NCI-H1092 treated with DMSO at 0.1 percent for 48 hours (cell line): ENCODE data around the gene KRT7.

Experiments used
- DNase-seq: peaks from one replicate; lab custom pipeline; 2025; lab: John Stamatoyannopoulos, UW

KRT7 gene

DNA sequence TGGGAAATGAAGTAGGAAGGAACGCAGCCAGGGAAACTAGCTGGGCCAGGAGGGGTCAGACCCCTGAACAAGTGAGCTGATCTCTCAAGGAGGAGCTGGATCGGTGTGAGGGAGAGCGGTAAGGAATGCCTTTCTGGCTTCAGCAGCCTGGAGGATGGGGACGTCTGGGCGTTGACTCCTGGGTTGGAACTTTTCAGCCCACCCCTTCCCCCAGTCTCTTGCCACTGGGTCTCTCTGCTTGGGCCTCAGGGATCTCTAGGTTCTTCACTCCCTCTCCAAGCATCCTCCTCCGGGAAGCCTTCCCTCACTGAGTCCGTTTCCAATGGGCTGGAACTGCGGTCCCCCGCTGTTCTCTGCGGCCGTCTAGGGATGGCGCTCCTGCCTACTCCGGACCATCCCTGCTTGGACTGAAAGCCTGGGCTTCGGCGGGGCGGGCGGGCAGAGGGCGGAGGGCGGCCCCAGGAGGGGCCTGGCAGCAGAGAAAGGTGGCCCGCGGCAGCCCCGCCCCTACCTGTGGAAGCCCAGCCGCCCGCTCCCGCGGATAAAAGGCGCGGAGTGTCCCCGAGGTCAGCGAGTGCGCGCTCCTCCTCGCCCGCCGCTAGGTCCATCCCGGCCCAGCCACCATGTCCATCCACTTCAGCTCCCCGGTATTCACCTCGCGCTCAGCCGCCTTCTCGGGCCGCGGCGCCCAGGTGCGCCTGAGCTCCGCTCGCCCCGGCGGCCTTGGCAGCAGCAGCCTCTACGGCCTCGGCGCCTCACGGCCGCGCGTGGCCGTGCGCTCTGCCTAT, at the start of gene KRT7:
Gene KRT7 (plus strand): TSS at position 570 of the 788 bp plus-strand sequence. CDS start 54 bp downstream, at position 624.
- no peak for DNase-seq

DNA sequence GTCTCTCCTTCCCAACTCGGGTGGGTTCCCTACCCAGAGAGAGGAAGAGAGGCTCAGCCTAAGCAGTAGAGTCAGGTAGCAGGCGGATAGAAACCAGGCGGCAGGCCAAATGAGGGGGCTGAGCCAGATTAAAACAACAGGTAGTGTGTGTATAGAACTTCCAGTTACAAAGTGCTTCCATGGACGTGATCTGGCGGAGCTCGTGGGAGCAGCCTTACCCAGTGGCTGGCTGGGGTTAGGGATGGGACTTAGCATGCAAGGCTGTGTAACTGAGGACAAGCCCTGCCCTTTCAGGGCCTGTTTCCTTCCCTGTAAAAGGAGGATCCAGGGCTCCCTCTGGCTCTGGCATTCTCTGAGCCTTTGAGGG, 49.5 kb upstream of the KRT7 start:
- no peak for DNase-seq

DNA sequence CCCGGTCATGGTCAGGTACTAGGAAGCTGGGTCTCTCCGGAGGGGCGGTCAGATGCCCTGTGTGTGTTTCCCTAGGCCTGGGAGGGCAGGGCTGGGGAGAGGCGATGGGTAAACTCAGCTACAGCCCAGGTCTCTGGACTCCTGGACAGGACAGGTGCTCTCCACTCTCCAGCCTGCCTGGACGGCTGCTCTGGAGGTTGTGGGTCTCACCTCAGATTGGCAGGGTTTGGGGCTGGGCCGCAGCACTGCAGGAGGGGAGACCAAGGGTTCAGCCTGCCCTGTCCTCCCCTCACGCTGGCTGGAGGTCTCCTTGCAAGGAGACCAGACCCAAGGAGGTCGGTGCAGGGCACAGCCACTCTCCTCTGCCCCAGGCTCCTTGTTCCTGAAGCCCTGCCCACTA, 49.1 kb upstream of the KRT7 start:
- no peak for DNase-seq

DNA sequence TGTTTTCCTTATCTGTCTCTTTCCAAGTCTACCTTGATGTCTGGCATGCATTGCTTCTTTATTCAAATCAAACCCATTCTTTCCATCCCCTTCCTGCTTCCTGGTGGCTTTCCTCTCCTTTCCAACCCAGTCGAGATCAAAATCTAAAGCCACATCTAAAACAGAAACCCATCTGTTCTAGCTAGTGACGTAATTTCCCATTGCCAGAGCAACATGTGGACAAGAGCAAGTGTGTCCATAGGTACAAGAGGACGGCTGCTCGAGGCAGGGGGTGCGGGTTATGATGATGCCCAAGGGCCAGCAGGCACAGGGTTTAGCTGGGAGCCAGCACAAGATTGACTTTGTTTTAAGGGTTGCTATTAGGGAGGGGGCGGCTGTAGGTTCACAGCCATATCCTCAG, 48.2 kb upstream of the KRT7 start:
- DNase-seq, result no peak

DNA sequence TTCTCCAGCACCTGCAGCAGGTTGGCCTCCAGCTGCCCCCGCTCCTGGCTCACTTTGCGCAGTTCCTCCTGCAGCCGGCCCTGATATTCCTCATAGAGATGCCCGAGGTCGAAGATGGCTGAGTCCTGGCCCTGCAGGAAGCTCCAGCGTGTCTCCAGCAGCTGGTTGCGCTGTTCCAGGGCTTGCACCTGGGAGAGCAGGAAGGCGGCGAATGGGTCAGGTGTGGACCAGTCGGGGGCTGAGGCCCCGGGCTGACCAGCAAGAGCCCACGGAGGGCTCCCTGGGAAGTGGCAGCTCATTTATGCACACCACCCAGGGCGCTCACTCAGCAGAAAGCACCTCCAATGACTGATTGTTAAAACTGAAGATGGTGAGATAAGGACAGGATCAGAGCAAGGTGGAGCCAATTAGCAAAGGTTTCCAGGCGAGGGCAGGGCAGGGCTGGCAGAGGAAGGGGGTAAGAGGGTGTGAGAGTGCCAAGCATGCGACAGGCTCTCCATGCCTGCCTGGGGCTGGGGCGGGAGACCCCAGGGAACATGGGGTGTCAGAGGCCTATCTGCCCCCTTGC, 47.6 kb upstream of the KRT7 start:
- no peak for DNase-seq

DNA sequence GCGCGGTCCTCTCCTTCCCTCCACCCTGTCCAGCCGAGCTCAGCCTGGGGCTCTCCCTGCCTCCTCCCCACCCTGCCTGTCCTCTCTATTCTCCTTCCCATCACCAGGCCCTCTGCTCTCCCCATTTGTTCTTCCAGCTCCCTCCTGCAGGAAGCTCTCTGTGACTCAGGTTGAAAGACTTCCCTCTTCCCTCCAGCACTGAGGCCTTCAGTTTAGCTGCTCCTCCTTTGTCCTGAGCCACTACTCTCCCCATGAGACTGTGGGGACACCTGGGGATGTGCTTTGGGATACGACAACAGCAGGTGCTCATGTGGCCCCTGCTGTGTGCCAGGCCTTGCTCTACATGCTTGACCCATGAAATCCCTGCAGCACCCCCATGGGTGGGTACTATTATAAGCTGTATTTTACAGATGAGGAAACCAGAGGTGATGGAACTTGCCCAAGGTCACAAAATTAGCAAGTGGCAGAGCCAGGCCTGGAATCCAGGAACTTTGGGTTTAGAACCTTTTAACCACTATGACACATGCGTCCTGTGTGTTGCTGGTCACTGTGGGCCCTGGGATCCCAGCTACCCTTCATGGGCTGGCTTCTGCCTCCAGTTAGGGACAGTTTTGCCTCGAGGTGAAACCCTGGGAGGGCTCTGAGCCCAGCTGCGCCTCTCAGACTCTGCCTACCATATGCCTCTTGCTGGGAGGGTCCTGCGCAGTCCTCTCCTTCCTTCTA, 46.8 kb upstream of the KRT7 start:
- DNase-seq, result no peak

DNA sequence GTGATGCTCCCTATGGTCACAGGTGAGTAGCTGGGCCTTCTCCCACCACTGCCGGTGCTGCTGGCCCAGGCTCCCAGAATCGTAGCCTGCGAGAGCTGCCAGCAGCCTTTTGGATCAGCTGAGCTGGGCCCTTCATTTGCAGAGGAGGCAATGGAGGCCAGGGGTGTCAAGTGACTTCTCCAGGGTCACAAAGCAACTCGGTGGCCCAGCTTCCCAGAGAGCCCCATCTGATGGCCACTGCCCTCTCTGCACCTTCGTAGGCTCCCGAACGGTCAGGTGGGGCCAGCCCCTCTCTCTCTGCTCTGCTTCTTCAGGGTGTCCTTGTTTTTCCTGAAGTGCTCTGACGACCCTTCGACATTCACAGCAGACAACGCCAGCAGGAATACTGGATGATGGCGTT, 45.8 kb upstream of the KRT7 start:
- DNase-seq, result no peak

DNA sequence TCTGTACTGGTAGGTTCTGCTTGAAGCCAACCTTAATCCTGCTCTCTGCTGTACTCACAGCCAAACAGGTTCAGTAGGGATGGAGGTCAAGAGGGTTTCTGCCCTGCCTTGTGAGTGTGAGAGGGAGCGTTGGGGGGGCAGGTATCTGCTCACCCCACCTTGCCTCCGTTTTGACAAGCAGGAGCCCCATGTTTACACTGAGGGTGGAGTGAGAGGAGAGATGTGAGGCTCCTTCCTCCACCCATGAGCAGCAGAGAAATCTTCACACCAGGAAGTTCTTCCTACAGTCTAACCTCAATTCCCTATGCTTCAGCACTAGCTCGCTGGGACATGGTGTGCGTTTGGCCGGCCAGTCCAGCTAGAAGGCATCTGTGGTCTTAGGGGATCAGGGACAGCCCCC, 45.4 kb upstream of the KRT7 start:
- DNase-seq, result no peak

DNA sequence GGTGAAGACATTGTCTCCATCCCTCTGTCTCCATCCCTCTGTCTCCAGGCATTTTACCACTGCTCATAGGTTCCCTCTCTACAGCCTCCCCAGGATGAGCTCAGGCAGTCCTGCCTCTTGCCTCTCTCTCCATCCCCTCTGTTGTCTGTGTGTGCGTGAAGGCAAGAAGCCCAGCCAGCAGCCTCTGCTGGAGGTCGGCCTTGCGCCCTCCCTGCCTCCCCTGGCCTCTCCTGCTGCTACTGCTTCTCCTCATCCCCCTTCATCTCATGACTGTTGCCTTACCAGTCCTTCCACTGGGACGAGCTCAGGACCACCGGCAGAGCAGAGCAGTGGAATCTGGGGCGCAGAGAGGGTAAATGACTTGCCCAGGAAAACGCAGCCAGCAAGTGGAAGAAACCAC, 44.4 kb upstream of the KRT7 start:
- no peak for DNase-seq

DNA sequence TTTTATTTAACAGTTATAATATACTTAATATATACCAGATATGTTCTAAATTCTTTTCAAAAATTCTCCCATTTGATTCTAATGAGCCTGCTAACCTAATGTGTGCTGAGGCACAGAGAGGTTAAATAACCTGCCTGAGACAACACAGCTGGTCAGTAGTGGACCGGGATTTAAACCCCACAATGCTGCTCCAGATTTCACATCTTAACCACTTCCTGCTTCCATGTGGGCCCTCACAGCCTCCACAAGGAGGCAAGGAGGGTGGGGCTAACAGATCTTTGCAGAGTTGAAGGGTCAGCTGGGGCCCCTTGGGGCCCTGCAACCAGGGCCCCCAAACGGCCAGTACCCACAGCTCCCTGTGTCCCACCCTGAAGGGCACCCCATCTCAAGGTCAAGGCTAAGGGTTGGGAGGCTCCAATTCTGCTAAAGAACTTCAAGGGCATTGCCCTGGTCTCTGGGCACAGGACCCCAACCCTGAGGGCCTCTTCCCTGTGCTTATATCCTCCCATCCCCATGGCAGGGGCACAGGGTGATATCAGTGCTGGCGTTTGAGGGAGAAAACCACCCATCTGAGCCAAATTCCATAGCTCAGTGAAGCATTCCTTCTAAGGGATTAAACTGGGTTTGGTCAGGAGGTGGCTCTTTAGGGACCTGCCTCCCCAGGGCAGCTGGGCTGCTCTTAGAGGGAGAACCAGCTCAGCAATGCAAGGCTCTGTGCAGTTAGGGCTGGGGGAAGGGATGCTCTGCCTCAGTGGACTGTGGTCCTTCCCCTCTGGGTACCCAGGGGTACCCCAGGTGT, 43.5 kb upstream of the KRT7 start:
- no peak for DNase-seq

DNA sequence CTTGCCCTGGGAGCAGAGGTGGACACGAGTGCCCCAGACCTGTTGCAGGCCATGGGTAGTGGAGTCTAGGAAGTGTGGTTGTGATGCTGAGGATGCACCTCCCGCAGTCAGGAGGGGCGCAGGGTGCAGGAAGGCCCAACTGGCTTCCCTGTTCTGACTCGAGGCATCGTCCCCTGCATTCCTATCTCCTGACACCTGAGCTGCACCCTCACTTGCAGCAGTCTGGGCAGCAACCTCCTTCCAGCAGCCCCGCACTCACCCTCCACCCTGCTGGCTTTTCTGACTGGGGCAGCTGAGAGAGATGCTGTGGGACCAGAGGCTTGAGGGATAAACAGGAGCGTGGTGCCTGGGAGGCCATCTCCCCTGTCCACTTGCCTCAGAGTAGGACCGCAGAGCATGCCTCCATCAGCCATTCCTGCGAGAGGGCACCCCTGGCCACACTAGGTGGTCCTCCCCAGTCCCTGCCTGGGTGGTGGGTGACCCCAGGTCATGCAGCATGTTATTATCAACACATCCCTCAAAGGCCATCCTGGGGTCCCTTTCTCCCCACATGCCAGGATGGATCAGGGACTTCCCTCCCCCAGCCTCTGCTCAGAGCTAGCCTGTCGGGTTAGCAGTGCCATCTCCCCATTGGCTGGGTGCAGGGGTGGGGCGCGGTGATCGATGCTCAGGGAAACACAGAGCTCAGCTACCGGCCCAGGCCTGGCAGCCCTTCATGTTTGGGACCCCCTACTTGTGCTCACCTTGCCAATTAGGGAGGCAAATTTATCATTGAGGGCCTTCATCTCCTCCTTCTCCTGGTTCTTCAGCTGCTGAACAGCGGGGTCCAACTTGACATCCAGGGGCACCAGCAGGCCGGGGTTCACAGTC, 41.9 kb upstream of the KRT7 start:
- no peak for DNase-seq

DNA sequence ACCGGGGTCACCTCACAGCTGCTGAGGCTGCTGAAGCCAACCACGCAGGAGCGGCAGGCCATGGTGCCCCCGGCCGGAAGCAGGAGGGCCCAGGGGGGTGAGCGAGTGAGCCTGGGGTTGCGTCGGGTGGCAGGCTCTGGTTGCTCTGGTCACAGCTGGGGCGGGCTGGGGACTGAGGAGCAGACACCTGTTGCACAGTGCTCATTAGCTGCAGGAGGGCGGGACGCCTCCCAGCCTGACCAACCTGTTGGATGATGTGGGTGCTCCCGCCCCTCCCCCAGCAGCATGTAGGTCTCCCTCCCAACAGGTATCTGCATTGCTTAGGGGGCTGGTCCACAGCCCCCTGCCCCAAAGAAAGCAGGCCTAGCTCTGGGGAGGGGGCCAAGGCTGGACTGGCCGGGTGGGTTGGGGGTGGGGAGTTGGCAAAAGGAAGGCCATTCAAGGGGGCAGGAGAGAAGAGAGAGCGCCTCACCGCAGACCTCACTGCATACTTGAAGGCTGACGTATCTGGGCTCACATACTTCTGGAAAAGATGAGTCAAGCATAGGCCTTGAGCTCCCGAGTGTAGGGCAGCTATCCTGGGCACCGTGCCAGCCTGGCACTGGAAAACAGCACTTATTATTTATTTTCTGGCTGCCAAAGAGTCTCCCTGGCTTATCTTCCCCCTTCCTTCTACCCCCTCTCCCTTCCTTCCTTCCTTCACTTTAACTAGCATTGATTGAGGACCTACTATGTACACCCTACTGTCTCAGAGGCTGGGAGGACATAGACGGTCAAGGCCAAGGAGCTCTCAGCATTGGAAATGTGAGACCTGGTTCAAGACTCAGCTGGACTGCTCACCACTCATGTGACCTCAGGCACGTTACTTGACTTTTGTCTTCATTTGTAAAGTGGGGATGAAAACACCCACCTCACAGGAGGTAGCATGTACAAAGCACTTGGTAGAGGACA, 40.9 kb upstream of the KRT7 start, which contains the start of gene KRT80:
Gene KRT80 (minus strand): TSS at position 174 of the 951 bp plus-strand sequence. CDS start 112 bp downstream, at position 62.
- peak; percentile 38 for DNase-seq

DNA sequence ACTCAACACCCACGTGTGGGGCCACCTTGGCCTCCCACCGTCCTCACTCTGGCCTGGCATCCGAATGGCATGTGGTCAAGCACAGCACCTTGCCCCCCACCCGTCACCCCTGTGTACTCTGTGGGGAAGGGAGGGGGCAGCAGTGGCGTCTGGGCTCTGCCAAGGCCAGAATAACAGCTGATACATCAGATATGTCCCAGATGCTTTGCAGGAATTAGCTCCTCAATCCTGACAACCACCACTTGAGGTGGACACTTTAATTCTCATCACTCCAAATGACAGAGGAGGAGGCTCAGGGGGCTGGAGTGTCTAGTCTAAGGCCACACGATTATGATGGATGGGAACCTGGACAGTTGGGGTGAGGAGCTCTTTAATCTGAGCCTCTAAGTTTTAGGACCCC, 39.5 kb upstream of the KRT7 start:
- DNase-seq, result no peak

DNA sequence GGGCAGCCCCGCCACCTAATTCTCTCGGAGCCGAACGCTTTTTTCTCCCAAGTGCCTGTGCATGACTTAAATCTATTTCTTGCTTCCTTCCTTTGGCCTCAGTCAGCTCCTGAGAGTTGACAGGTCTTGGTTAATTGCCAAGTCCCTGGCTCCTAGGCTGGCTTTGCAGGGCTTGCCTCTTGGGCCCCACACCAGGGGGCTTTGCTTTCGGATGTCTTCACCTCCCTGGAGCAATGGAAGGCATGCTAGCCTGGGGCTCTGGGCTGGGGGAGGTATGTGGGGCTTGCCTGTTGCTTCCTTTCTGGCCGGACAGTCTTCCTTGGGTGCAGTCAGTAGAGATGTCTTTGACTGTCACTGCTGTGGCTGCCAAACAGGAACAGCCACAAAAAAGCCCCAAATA, 39.1 kb upstream of the KRT7 start:
- no peak for DNase-seq

DNA sequence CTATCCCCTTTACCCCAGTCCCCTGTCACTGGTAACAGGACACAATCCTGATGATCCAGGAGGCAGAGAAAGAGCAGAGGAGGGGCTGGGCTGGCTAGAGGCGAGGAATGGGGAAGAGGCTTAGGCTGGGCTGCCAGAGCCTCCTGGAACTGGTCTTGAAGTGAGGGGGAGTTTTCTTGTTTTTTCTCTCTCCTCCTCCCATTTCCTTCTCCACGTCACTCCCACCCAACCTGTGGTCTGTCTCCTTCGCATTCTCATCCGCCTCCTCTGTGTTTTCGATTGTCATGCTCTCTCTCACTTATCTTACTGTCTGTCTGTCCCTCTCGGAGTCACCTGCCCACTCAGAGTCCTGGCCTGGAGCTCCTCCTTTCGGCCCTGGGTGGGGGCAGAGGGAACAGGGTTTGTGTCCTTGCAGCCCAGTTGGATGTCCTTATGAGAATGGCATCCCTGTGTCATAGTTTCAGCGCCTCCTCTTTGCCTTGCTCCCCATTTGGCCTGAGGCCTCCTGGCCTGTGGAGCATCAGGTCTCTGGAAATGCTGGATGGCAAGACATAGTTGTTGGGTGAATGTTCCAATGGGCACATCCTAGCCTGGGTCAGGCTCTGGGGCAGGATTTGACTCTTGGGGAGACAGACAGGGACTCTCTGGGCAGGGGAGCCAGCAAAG, 37.8 kb upstream of the KRT7 start:
- no peak for DNase-seq

DNA sequence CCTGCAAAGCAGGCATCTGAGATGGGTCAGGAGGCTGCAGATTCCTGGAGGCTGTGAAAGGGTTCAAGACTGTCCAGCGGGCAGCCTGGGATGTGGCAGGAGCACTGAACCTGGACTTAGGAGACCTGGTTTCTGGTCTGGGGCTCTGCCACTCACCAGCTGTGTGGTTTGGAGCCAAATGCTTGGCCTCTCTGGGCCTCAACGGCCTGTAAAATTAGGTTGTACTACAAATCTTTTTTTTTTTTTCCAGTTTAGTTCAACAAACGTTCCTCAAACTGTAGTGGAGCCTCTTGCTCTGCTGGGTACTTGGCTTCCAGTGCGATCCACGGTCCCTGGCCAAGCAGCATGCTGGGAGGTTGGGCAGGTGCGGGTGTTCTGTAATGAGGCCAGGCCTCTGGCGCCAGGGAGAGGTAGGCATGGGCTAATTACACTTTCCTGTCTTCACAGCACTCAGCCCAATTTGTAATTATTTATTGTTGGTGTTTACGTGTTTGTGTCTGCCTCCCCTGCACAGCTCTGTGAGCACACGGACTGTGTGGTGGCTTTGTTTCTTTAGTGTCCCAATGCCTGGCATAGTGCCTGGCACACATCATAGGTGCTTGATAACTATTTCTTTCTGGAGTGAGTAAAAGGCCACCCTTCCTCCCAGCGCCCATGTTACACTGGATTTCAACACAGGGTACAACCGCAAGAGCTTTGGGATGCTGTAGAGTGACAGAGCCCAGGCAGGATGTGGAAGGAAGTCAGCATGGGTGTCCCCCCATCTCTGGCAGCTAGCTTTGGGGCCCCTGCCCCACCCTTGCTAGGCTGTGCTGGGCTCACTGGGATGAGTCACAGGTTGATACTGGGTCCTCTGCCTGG, 35.4 kb upstream of the KRT7 start:
- DNase-seq, result peak; percentile 14

DNA sequence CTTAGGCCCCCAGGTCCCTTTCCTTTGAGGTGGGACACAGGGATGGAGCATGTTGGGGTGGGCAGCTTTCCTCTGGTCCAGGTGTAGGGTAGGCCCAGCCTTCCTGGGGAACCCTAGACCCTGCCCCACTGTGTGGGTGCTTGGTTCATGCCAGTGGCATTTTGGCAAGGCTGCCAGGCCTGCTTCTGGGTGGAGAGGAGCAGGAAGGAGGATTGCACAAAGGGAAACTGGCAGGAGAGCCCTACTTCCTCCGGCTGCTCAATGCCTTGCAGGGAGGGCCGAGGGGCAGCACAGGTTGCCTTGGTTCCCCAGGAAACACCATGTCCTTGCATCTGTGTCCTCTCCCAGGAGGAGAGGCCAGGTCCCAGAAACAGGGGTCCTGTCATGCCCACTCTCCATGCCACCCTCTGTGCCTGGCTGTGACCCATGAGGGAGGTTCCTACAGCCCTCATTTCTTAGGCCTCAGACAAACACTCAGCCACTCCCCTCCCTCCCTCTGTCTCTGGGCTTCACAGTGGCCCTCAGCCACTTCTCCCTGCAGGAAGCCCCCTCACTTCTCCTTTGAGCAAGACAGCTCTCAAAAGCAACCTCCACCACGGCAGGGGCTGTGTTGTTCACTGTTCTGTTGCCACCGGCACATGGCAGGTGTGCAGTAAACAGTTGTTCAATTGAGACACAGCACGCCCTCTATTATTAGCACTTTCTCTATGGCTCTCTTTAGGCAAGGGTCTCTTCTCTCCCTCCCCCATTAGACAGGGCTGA, 34.4 kb upstream of the KRT7 start:
- DNase-seq, result no peak
